ACC112 (cell line): ENCODE data around the gene NBPF1.
"Not testable (repeated sequence)": the region's sequence is repeated elsewhere in the genome, so short reads cannot be mapped to it uniquely, and the experiment has no call there.

ENCODE experiments used
- H2AFZ ChIP-seq: fragments of 200-600 bp; sonication (generic); one replicate; pipeline ENCODE4 v1.6.0; 2017; ENCODE audit warnings: antibody characterized with exemption, low read length; ENCODE audit not compliant: unreplicated experiment
- H3K27ac ChIP-seq: fragments of 200-600 bp; sonication (generic); 2 replicates; pipeline ENCODE4 v1.5.1; 2014; ENCODE audit warnings: low read depth, mild to moderate bottlenecking, antibody characterized with exemption, low read length, moderate library complexity
- H3K27me3 ChIP-seq: fragments of 200-600 bp; sonication (generic); 2 replicates; pipeline ENCODE4 v1.6.1; 2014; ENCODE audit warnings: mild to moderate bottlenecking, antibody characterized with exemption, low read length, moderate library complexity, mixed read lengths; ENCODE audit not compliant: insufficient read depth
- H3K36me3 ChIP-seq: fragments of 200-600 bp; sonication (generic); 2 replicates; pipeline ENCODE4 v1.6.1; 2016; ENCODE audit warnings: mild to moderate bottlenecking, antibody characterized with exemption, low read length, moderate library complexity, mixed read lengths; ENCODE audit not compliant: insufficient read depth
- H3K4me1 ChIP-seq: fragments of 200-600 bp; sonication (generic); one replicate; pipeline ENCODE4 v1.6.1; 2016; ENCODE audit warnings: low read length, mixed read lengths; ENCODE audit not compliant: insufficient read depth, unreplicated experiment, control insufficient read depth
- H3K4me3 ChIP-seq: fragments of 200-600 bp; sonication (generic); 2 replicates; pipeline ENCODE4 v1.5.1; 2014; ENCODE audit warnings: mild to moderate bottlenecking, low read depth, low read length
- H3K79me2 ChIP-seq: fragments of 200-600 bp; sonication (generic); one replicate; pipeline ENCODE4 v1.6.0; 2016; ENCODE audit warnings: low read length; ENCODE audit not compliant: control insufficient read depth, unreplicated experiment, insufficient read depth

NBPF1 gene

GRCh38 chr1:16534239-16534828 is 79.0 kb downstream of the NBPF1 start:
- not testable (repeated sequence) for H3K4me3 ChIP-seq, H3K27ac ChIP-seq, H3K27me3 ChIP-seq, H3K36me3 ChIP-seq, H2AFZ ChIP-seq, H3K79me2 ChIP-seq, H3K4me1 ChIP-seq

GRCh38 chr1:16532235-16532991 is 81.0 kb downstream of the NBPF1 start:
- not testable (repeated sequence) for H3K27ac ChIP-seq, H3K4me1 ChIP-seq, H3K36me3 ChIP-seq, H3K4me3 ChIP-seq, H3K27me3 ChIP-seq, H2AFZ ChIP-seq, H3K79me2 ChIP-seq

GRCh38 chr1:16528338-16528737 is 85.0 kb downstream of the NBPF1 start:
- H3K27me3 ChIP-seq = peaks cover 17% of the 10 kb centered on the region
- not testable (repeated sequence) for H3K4me3 ChIP-seq, H3K36me3 ChIP-seq, H2AFZ ChIP-seq, H3K4me1 ChIP-seq, H3K79me2 ChIP-seq, H3K27ac ChIP-seq

- peaks cover 26% of the 10 kb centered on the region for H3K27me3 ChIP-seq
- H3K79me2 ChIP-seq, H3K4me3 ChIP-seq, H2AFZ ChIP-seq, H3K27ac ChIP-seq, H3K4me1 ChIP-seq, H3K36me3 ChIP-seq: not testable (repeated sequence)
These were observed 87.6 kb downstream of the NBPF1 start for GRCh38 chr1:16525769-16526168.

- H3K27ac ChIP-seq, H3K79me2 ChIP-seq, H2AFZ ChIP-seq, H3K36me3 ChIP-seq, H3K4me1 ChIP-seq, H3K4me3 ChIP-seq: not testable (repeated sequence)
- peaks cover 44% of the 10 kb centered on the region for H3K27me3 ChIP-seq
These were observed 91.7 kb downstream of the NBPF1 start for GRCh38 chr1:16521679-16522078.

- H3K4me1 ChIP-seq = no peaks in the 10 kb centered on the region
- H3K27me3 ChIP-seq = peaks cover 41% of the 10 kb centered on the region
- no peak overlapping the region for H2AFZ ChIP-seq
- H3K79me2 ChIP-seq = no peaks in the 10 kb centered on the region
- no peaks in the 10 kb centered on the region for H3K36me3 ChIP-seq
- no peak overlapping the region for H3K27ac ChIP-seq
- H3K4me3 ChIP-seq = 0 out of 2 replicates have a peak overlapping the region, but pooled peaks have one; percentile 21
These were observed 92.1 kb downstream of the NBPF1 start for GRCh38 chr1:16521288-16521583.

GRCh38 chr1:16520435-16521287 is 92.7 kb downstream of the NBPF1 start:
- H3K4me3 ChIP-seq = 0 out of 2 replicates have a peak overlapping the region, but pooled peaks have one; percentile 21
- not testable (repeated sequence) for H3K79me2 ChIP-seq, H3K27ac ChIP-seq, H3K36me3 ChIP-seq, H3K4me1 ChIP-seq
- peak overlapping the region; percentile 50 for H2AFZ ChIP-seq
- peaks cover 39% of the 10 kb centered on the region for H3K27me3 ChIP-seq

- not testable (repeated sequence) for H3K4me3 ChIP-seq, H3K4me1 ChIP-seq, H2AFZ ChIP-seq, H3K79me2 ChIP-seq, H3K27ac ChIP-seq, H3K36me3 ChIP-seq
- H3K27me3 ChIP-seq = peaks cover 32% of the 10 kb centered on the region
These were observed 94.0 kb downstream of the NBPF1 start for GRCh38 chr1:16519255-16519951.

GRCh38 chr1:16518913-16519254 is 94.5 kb downstream of the NBPF1 start:
- not testable (repeated sequence) for H3K79me2 ChIP-seq, H3K27ac ChIP-seq, H3K4me1 ChIP-seq, H2AFZ ChIP-seq, H3K36me3 ChIP-seq, H3K4me3 ChIP-seq
- peaks cover 32% of the 10 kb centered on the region for H3K27me3 ChIP-seq

- not testable (repeated sequence) for H3K27ac ChIP-seq, H2AFZ ChIP-seq, H3K36me3 ChIP-seq, H3K4me3 ChIP-seq, H3K4me1 ChIP-seq, H3K79me2 ChIP-seq
- H3K27me3 ChIP-seq = peaks cover 24% of the 10 kb centered on the region
These were observed 96.5 kb downstream of the NBPF1 start for GRCh38 chr1:16516694-16517410.
